OCI-LY3 (cell line): ENCODE results near the gene CCDC78.

Experiments
- EZH2phosphoT487 ChIP-seq: fragments of 200-600 bp; shearing (Covaris generic); IDR thresholded peaks from 2 replicates; pipeline ENCODE4 v1.6.1; 2018; ENCODE audit warnings: antibody characterized with exemption, mixed run types, low read depth
- TF ChIP-seq, protein P1 (sequence below): fragments of 200-600, 300-600 bp; sonication (generic); IDR thresholded peaks from 2 replicates; pipeline ENCODE4 v1.5.1; 2014; ENCODE audit warnings: antibody characterized with exemption, low read length, low read depth

DNA sequence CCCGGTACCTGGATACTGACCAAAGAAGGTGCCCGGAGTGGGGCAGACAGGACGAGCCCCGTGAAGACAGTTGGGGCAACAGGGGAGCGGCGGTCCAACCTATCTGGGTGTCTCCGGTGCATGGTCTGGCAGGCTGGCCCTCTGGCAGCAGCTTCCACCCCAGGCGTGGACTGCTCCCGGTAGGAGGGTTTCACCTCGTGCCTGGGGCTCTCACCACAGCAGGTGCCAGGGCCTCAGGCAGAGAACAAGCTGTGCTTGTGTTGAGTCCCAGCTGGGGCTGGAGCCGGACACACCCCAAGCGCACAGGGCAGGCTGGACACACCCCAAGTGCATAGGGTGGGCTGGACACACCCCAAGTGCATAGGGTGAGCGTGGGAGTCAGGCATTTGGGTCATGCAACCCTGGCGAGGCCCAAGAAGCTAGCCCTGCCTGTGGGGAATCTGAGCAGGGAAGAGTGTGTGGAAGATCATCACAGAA is 19.1 kb downstream of the CCDC78 start:
- TF ChIP-seq, protein P1, sequence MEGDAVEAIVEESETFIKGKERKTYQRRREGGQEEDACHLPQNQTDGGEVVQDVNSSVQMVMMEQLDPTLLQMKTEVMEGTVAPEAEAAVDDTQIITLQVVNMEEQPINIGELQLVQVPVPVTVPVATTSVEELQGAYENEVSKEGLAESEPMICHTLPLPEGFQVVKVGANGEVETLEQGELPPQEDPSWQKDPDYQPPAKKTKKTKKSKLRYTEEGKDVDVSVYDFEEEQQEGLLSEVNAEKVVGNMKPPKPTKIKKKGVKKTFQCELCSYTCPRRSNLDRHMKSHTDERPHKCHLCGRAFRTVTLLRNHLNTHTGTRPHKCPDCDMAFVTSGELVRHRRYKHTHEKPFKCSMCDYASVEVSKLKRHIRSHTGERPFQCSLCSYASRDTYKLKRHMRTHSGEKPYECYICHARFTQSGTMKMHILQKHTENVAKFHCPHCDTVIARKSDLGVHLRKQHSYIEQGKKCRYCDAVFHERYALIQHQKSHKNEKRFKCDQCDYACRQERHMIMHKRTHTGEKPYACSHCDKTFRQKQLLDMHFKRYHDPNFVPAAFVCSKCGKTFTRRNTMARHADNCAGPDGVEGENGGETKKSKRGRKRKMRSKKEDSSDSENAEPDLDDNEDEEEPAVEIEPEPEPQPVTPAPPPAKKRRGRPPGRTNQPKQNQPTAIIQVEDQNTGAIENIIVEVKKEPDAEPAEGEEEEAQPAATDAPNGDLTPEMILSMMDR, result no peak
- TF ChIP-seq EZH2phosphoT487, result no peak
